Neural progenitor cell (in vitro differentiated cells): ENCODE results near the gene TNS3. TPM values are rescaled to one million over a fixed set of nuclear protein-coding genes. Genes with fewer than 3 reads are reported as not detected.

Experiments used
- DNase-seq: peaks from one replicate; pipeline ENCODE4 v3.0.0-alpha.2; 2016; ENCODE audit warnings: low spot score
- H2AFZ ChIP-seq: fragments of 200-600 bp; sonication (generic); replicated peaks from 2 replicates; pipeline ENCODE4 v1.6.1; 2016; ENCODE audit warnings: antibody characterized with exemption
- H3F3A ChIP-seq: fragments of 200-600 bp; sonication (generic); 2 replicates; pipeline ENCODE4 v1.6.1; 2016; ENCODE audit warnings: antibody characterized with exemption, low read depth
- H3K27ac ChIP-seq: fragments of 200-600 bp; sonication (generic); 2 replicates; pipeline ENCODE4 v1.5.1; 2016; ENCODE audit warnings: mild to moderate bottlenecking
- H3K27me3 ChIP-seq: fragments of 200-600 bp; sonication (generic); 2 replicates; pipeline ENCODE4 v1.6.1; 2016; ENCODE audit warnings: mild to moderate bottlenecking, moderate library complexity
- H3K36me3 ChIP-seq: fragments of 200-600 bp; sonication (generic); 2 replicates; pipeline ENCODE4 v1.5.1; 2016
- H3K4me1 ChIP-seq: fragments of 200-600 bp; sonication (generic); 2 replicates; pipeline ENCODE4 v1.6.1; 2016; ENCODE audit warnings: mixed run types
- H3K4me2 ChIP-seq: fragments of 200-600 bp; sonication (generic); 2 replicates; pipeline ENCODE4 v1.6.1; 2016
- H3K4me3 ChIP-seq: fragments of 200-600 bp; sonication (generic); 2 replicates; pipeline ENCODE4 v1.5.1; 2016
- H3K79me2 ChIP-seq: fragments of 200-600 bp; sonication (generic); 2 replicates; pipeline ENCODE4 v1.6.1; 2016; ENCODE audit warnings: low read depth
- H3K9ac ChIP-seq: fragments of 200-600 bp; sonication (generic); 2 replicates; pipeline ENCODE4 v1.6.1; 2016
- H3K9me3 ChIP-seq: fragments of 200-600 bp; sonication (generic); 2 replicates; pipeline ENCODE4 v1.5.1; 2016; ENCODE audit warnings: low read depth
- H4K20me1 ChIP-seq: fragments of 200-600 bp; sonication (generic); 2 replicates; pipeline ENCODE4 v1.6.1; 2016; ENCODE audit warnings: low read depth
- H3K27ac Mint-ChIP-seq: 3 replicates; pipeline ENCODE4 v1.8.0; 2021; ENCODE audit warnings: mixed read lengths
- H3K27me3 Mint-ChIP-seq: 2 replicates; pipeline ENCODE4 v1.8.0; 2022; ENCODE audit warnings: low read depth, mild to moderate bottlenecking, inconsistent platforms, moderate library complexity, mixed read lengths; ENCODE audit not compliant: insufficient read depth
- H3K36me3 Mint-ChIP-seq: 3 replicates; pipeline ENCODE4 v1.8.0; 2021; ENCODE audit warnings: mixed read lengths
- H3K4me1 Mint-ChIP-seq: 3 replicates; pipeline ENCODE4 v1.8.0; 2021; ENCODE audit warnings: mixed read lengths
- H3K4me3 Mint-ChIP-seq: 3 replicates; pipeline ENCODE4 v1.8.0; 2021; ENCODE audit warnings: mild to moderate bottlenecking, moderate library complexity, mixed read lengths
- H3K9me3 Mint-ChIP-seq: 3 replicates; pipeline ENCODE4 v1.8.0; 2020; ENCODE audit warnings: mixed read lengths
- CTCF ChIP-seq: fragments of 200-600 bp; sonication (generic); IDR thresholded peaks from 2 replicates; pipeline ENCODE4 v1.5.1; 2017; ENCODE audit warnings: antibody characterized with exemption, mild to moderate bottlenecking
- EZH2 ChIP-seq: fragments of 200-600 bp; sonication (generic); IDR thresholded peaks from 2 replicates; pipeline ENCODE4 v1.6.1; 2017; ENCODE audit warnings: antibody characterized with exemption, mild to moderate bottlenecking, moderate library complexity
- EZH2phosphoT487 ChIP-seq: fragments of 200-600 bp; sonication (generic); IDR thresholded peaks from 2 replicates; pipeline ENCODE4 v1.6.1; 2017; ENCODE audit warnings: antibody characterized with exemption
- total RNA-seq: library from RNA; depleted of rRNA; stranded (reverse); fragments of >200 nt; gene quantifications from 2 replicates; pipeline ENCODE4 v1.2.3, GENCODE V29; 2015; ENCODE audit warnings: low replicate concordance

The TNS3 gene
- total RNA-seq, 1 donor from 2014 or later = 15.0 TPM

- H3K9me3 Mint-ChIP-seq = no peaks in the 10 kb centered on the region
- Histone ChIP-seq H3F3A (peaks cover 26% of the 10 kb centered on the region), H2AFZ (no peak overlapping the region), H3K4me2 (peak overlapping the region; percentile 72), H3K4me1 (peaks cover 46% of the 10 kb centered on the region), H3K27ac (peak overlapping the region; percentile 83), H4K20me1 (peaks cover 19% of the 10 kb centered on the region), H3K9me3 (no peaks in the 10 kb centered on the region), H3K79me2 (no peaks in the 10 kb centered on the region), H3K9ac (no peak overlapping the region), H3K4me3 (peak overlapping the region; percentile 33), H3K36me3 (no peaks in the 10 kb centered on the region), H3K27me3 (no peaks in the 10 kb centered on the region)
- TF ChIP-seq EZH2 = no peak
- TF ChIP-seq CTCF = no peak
- no peak for TF ChIP-seq EZH2phosphoT487
- H3K4me1 Mint-ChIP-seq = peaks cover 67% of the 10 kb centered on the region
- peak overlapping the region; percentile 86 for H3K27ac Mint-ChIP-seq
- no peak for DNase-seq
- peaks cover 3% of the 10 kb centered on the region for H3K27me3 Mint-ChIP-seq
- H3K36me3 Mint-ChIP-seq = peaks cover 1% of the 10 kb centered on the region
- peak overlapping the region; percentile 82 for H3K4me3 Mint-ChIP-seq
Observed at GRCh38 chr7:47328392-47329319, 253.3 kb downstream of the TNS3 start.

- peaks cover 59% of the 10 kb centered on the region for H3K4me1 Mint-ChIP-seq
- no peak overlapping the region for H2AFZ ChIP-seq
- H3K27me3 Mint-ChIP-seq = peaks cover 3% of the 10 kb centered on the region
Observed at GRCh38 chr7:47327698-47328391, 254.1 kb downstream of the TNS3 start.

GRCh38 chr7:47327346-47327697 is 254.6 kb downstream of the TNS3 start:
- TF ChIP-seq EZH2phosphoT487 (no peak), EZH2 (no peak), CTCF (no peak)

More at GRCh38 chr7:47327698-47328391, 254.1 kb downstream of the TNS3 start:
- peaks cover 1% of the 10 kb centered on the region for H3K36me3 Mint-ChIP-seq
- H3K79me2 ChIP-seq = no peaks in the 10 kb centered on the region
- peak; percentile 93 for DNase-seq
- H3K4me3 Mint-ChIP-seq = peak overlapping the region; percentile 82
- H3K4me1 ChIP-seq = peaks cover 42% of the 10 kb centered on the region
- H3K9me3 Mint-ChIP-seq = no peaks in the 10 kb centered on the region
- H3K4me3 ChIP-seq = peak overlapping the region; percentile 33
- no peaks in the 10 kb centered on the region for H3K36me3 ChIP-seq
- peaks cover 26% of the 10 kb centered on the region for H3F3A ChIP-seq
- no peak overlapping the region for H3K9ac ChIP-seq
- H3K27me3 ChIP-seq = no peaks in the 10 kb centered on the region
- no peak for TF ChIP-seq CTCF
- no peak for TF ChIP-seq EZH2phosphoT487
- TF ChIP-seq EZH2 = no peak
- peak overlapping the region; percentile 87 for H3K27ac Mint-ChIP-seq
- H4K20me1 ChIP-seq = peaks cover 19% of the 10 kb centered on the region
- peak overlapping the region; percentile 83 for H3K27ac ChIP-seq
- H3K4me2 ChIP-seq = peak overlapping the region; percentile 72
- H3K9me3 ChIP-seq = no peaks in the 10 kb centered on the region

More at GRCh38 chr7:47327346-47327697, 254.6 kb downstream of the TNS3 start:
- Histone ChIP-seq H3K9ac (no peak overlapping the region), H3K36me3 (no peaks in the 10 kb centered on the region), H3K4me1 (peaks cover 36% of the 10 kb centered on the region), H3K27me3 (no peaks in the 10 kb centered on the region), H3F3A (peaks cover 26% of the 10 kb centered on the region), H3K79me2 (no peaks in the 10 kb centered on the region), H3K4me3 (peak overlapping the region; percentile 33), H3K27ac (peak overlapping the region; percentile 83), H3K9me3 (no peaks in the 10 kb centered on the region), H2AFZ (no peak overlapping the region), H4K20me1 (peaks cover 19% of the 10 kb centered on the region), H3K4me2 (peak overlapping the region; percentile 72)
- Mint-ChIP-seq H3K4me3 (peak overlapping the region; percentile 82), H3K27me3 (peaks cover 3% of the 10 kb centered on the region), H3K4me1 (peaks cover 53% of the 10 kb centered on the region), H3K27ac (peak overlapping the region; percentile 87), H3K36me3 (peaks cover 1% of the 10 kb centered on the region), H3K9me3 (peaks cover 2% of the 10 kb centered on the region)
- DNase-seq = no peak
